ENCODE data around the gene UNC5A.

UNC5A gene

GRCh38 chr5:176921714-176922113 lies 111.4 kb downstream of the UNC5A start:
- no peak for DNase-seq (ENCODE audit: low read depth in 2 of 3, low spot score in 1 of 3)

GRCh38 chr5:176922817-176923216 lies 112.5 kb downstream of the UNC5A start:
- no peak for DNase-seq (ENCODE audit: low read depth in 2 of 3, low spot score in 1 of 3)

GRCh38 chr5:176927562-176927961 lies 117.2 kb downstream of the UNC5A start:
- DNase-seq (ENCODE audit: low read depth in 2 of 3, low spot score in 1 of 3): no peak

GRCh38 chr5:176929654-176930053 lies 119.3 kb downstream of the UNC5A start:
- DNase-seq (ENCODE audit: low read depth in 2 of 3, low spot score in 1 of 3): no peak

Measured in stimulated activated CD4-positive, alpha-beta T cell treated with anti-CD3 and anti-CD28 coated beads, Interleukin-12 subunit alpha, Interleukin-12 subunit beta, amount 100 ng/mL, for 48 hours (primary cell).